K562 (cell line): Measurements from ENCODE around the gene COPS9. TPM values are rescaled to one million over a fixed set of nuclear protein-coding genes. Genes with fewer than 3 reads are reported as not detected.

ENCODE experiments used
- ATAC-seq: fragments of 200-7000 bp; cut with Tn5 transposase; 3 replicates; pipeline ENCODE4 v1.9.1; 2020; ENCODE audit warnings: moderate library complexity
- BruUV-seq: library from RNA; stranded (reverse); fragments of 400-500 nt; replicated peaks from 2 replicates; lab custom pipeline; 2021; lab: Mats Ljungman, UMichigan
- CTCF ChIA-PET: fragments of 300-600 bp; formaldehyde crosslinking; extraction: SDS; loops from one replicate; lab custom pipeline; 2021; ENCODE audit warnings: low intra/inter-chr PET ratio; lab: Yijun Ruan, JAX
- POLR2A ChIA-PET: fragments of 300-600, 350-650 bp; sonication (Branson Sonifier 250); formaldehyde crosslinking; extraction: SDS; loops from one replicate; lab custom pipeline; 2021; ENCODE audit warnings: antibody characterized with exemption, inconsistent platforms; lab: Yijun Ruan, JAX
- DNase-seq, 4 experiments: peaks; one replicate each; pipeline versions ENCODE4 v3.0.0 to v3.0.0-alpha.2; 2011 to 2018; ENCODE audit warnings: low spot score in 3 of 4, mixed read lengths in 3 of 4; ENCODE audit errors: extremely low read depth in 1 of 4
- FAIRE-seq: peaks from 2 replicates; lab custom pipeline; 2011; peaks lifted over from hg19 to GRCh38; lab: Jason Lieb, UNC
- H2AFZ ChIP-seq: 2 replicates; pipeline ENCODE4 v1.6.0; 2011; ENCODE audit warnings: low read depth, low read length, control low read depth, inconsistent platforms
- H3K27ac ChIP-seq: fragments of 200-600 bp; 3 replicates; pipeline ENCODE4 v1.8.0; 2011; ENCODE audit warnings: low read depth, mild to moderate bottlenecking, control low read depth, inconsistent platforms, low read length, moderate library complexity, mixed read lengths; ENCODE audit errors: extremely low read depth
- H3K27me3 ChIP-seq, 2 experiments: fragments of 300-600 bp in 1 of 2; 2 replicates in 1 of 2; 3 replicates in 1 of 2; pipeline versions ENCODE4 v1.6.0 to v1.8.0; 2011; ENCODE audit warnings: inconsistent platforms in 2 of 2, low read length in 2 of 2, mild to moderate bottlenecking in 1 of 2, mixed read lengths in 1 of 2, moderate library complexity in 1 of 2; ENCODE audit not compliant: control insufficient read depth in 2 of 2, insufficient read depth in 2 of 2
- H3K36me3 ChIP-seq: fragments of 300-600 bp; 3 replicates; pipeline ENCODE4 v1.8.0; 2011; ENCODE audit warnings: mild to moderate bottlenecking, low read length, inconsistent platforms; ENCODE audit not compliant: control insufficient read depth, insufficient read depth
- H3K4me1 ChIP-seq, 2 experiments: fragments of 200-600 bp in 1 of 2; replicated peaks in 1 of 2; 2 replicates in 1 of 2; 3 replicates in 1 of 2; pipeline versions ENCODE4 v1.5.1 to v1.8.0; 2011; ENCODE audit warnings: inconsistent platforms in 2 of 2, low read length in 2 of 2, mild to moderate bottlenecking in 1 of 2, mixed read lengths in 1 of 2, moderate library complexity in 1 of 2; ENCODE audit not compliant: control insufficient read depth in 2 of 2, insufficient read depth in 2 of 2
- H3K4me2 ChIP-seq: 2 replicates; pipeline ENCODE4 v1.6.1; 2011; ENCODE audit warnings: low read length, control low read depth, inconsistent platforms, mixed read lengths; ENCODE audit not compliant: insufficient read depth
- H3K4me3 ChIP-seq: fragments of 200-600 bp; sonication (generic), shearing (Covaris generic); 2 replicates; pipeline ENCODE4 v1.5.1; 2016; ENCODE audit warnings: control low read depth, inconsistent platforms
- H3K79me2 ChIP-seq: fragments of 200-600 bp; 3 replicates; pipeline ENCODE4 v1.8.0; 2011; ENCODE audit warnings: low read length, inconsistent platforms; ENCODE audit not compliant: control insufficient read depth, insufficient read depth
- H3K9ac ChIP-seq, 2 experiments: 2 replicates each; pipeline versions ENCODE4 v1.6.0 to v1.6.1; 2011; ENCODE audit warnings: low read depth in 2 of 2, low read length in 2 of 2, control low read depth in 1 of 2, inconsistent platforms in 1 of 2, mild to moderate bottlenecking in 1 of 2, mixed read lengths in 1 of 2; ENCODE audit not compliant: insufficient read depth in 1 of 2
- H3K9me1 ChIP-seq: one replicate; pipeline ENCODE4 v1.6.0; 2011; ENCODE audit warnings: inconsistent platforms, mild to moderate bottlenecking, low read length, moderate library complexity; ENCODE audit not compliant: control insufficient read depth, insufficient read depth
- H3K9me3 ChIP-seq: replicated peaks from 2 replicates; pipeline ENCODE4 v1.5.1; 2011; ENCODE audit warnings: low read depth, low read length, inconsistent platforms; ENCODE audit not compliant: control insufficient read depth, insufficient read depth
- H4K20me1 ChIP-seq: replicated peaks from 2 replicates; pipeline ENCODE4 v1.6.1; 2011; ENCODE audit warnings: low read length, inconsistent platforms, mixed read lengths; ENCODE audit not compliant: control insufficient read depth, insufficient read depth
- ETV5 ChIP-seq: sonication (generic); formaldehyde crosslinking; IDR thresholded peaks from 2 replicates; pipeline ENCODE4 v1.4.0; 2020; ENCODE audit warnings: low read depth, mild to moderate bottlenecking, missing genetic modification reagents
- NUFIP1 ChIP-seq: fragments of 450-650 bp; IDR thresholded peaks from 2 replicates; pipeline ENCODE4 v1.6.1; 2018; ENCODE audit not compliant: partially characterized antibody
- WGBS: fragments of 100-300 bp; shearing (Covaris generic); methylation state at CpG from one replicate; pipeline ENCODE4 v1.1.6; 2016; ENCODE audit warnings: low coverage, mixed read lengths; ENCODE audit not compliant: insufficient coverage; ENCODE audit errors: missing lambda C conversion rate; 5-methylcytosine and 5-hydroxymethylcytosine counted together
- in situ Hi-C: fragments of 300-500 bp; cut with MboI; formaldehyde crosslinking; loops from 4 replicates; pipeline ENCODE4 v1.15.0; 2018; ENCODE audit warnings: inconsistent platforms, mixed read lengths
- intact Hi-C: fragments of 100-400 bp; cut with micrococcal nuclease; formaldehyde crosslinking; loops from 2 replicates; pipeline ENCODE4 v1.14.2; 2022
- polyA plus RNA-seq, 8 experiments: library from polyadenylated mRNA; depleted of rRNA in 4 of 8; stranded (reverse) in 5 of 8; unstranded in 3 of 8; fragments of >200 nt; fragmentation: Nextera tagmentation in 2 of 8; fragmentation: Illumina TruSeq in 1 of 8; extraction: Ambion mirVana in 2 of 8; extraction: Trizol in 1 of 8; gene quantifications; 2 replicates each; pipeline versions ENCODE4 v1.2.1 to v1.2.3, GENCODE V29; 2011 to 2014; ENCODE audit warnings: inconsistent platforms in 1 of 8, missing spikeins in 1 of 8
- total RNA-seq, 7 experiments: library from RNA; depleted of rRNA in 6 of 7; stranded (reverse); fragments of >200 nt in 6 of 7; fragmentation: Illumina TruSeq in 2 of 7; extraction: Trizol in 2 of 7; gene quantifications; 2 replicates each; pipeline versions ENCODE4 v1.2.1 to v1.2.3, GENCODE V29; 2011 to 2021; ENCODE audit warnings: low replicate concordance in 1 of 7
- TF ChIP-seq, protein P1 (sequence below): fragments of 450-650 bp; IDR thresholded peaks from 2 replicates; pipeline ENCODE4 v1.7.0; 2016; ENCODE audit warnings: borderline replicate concordance

Gene COPS9
- total and polyA plus RNA-seq, 9 of the 15 experiments (the other 6 are each of a cell fraction or from before 2014, with no cell fraction given) = 55.0 to 281 (median 99.9) TPM

DNA sequence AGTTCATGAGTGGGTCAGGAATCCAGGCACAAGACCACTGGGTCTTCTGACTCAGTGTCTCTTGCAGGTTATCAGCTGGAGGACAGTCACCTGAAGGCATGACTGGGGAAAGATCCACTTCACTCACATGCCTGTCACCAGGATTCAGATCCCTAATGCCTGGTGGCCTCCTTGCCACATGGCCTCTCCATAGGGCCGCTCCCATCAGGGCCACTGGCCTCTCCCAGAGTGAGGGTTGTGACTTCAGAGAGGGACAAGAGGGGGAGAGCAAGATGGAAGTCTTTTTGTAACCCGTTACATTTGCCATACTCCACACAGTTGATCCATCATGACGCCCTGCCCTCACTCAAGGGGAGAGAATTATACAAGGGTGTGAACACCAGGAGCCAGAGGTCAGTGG, 17.3 kb upstream of the COPS9 start:
- intact Hi-C loops = no loop called here
- TF ChIP-seq, protein P1, sequence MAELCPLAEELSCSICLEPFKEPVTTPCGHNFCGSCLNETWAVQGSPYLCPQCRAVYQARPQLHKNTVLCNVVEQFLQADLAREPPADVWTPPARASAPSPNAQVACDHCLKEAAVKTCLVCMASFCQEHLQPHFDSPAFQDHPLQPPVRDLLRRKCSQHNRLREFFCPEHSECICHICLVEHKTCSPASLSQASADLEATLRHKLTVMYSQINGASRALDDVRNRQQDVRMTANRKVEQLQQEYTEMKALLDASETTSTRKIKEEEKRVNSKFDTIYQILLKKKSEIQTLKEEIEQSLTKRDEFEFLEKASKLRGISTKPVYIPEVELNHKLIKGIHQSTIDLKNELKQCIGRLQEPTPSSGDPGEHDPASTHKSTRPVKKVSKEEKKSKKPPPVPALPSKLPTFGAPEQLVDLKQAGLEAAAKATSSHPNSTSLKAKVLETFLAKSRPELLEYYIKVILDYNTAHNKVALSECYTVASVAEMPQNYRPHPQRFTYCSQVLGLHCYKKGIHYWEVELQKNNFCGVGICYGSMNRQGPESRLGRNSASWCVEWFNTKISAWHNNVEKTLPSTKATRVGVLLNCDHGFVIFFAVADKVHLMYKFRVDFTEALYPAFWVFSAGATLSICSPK = no peak
- TF ChIP-seq ETV5 (CRISPR knock-in tag) (no peak), NUFIP1 (no peak)
- WGBS = 0% methylated on average over 3 of the region's 3 CpGs
- Histone ChIP-seq H3K4me1 (no peaks in the 10 kb centered on the region), H3K79me2 (no peaks in the 10 kb centered on the region), H4K20me1 (no peaks in the 10 kb centered on the region), H3K9ac (no peak overlapping the region), H3K9me3 (no peaks in the 10 kb centered on the region; the same call in 1 of the 2 replicates), H3K36me3 (no peaks in the 10 kb centered on the region), H3K9me1 (no peaks in the 10 kb centered on the region), H3K4me2 (no peak overlapping the region), H2AFZ (no peak overlapping the region), H3K27me3 (peaks cover 0 to 33% of the 10 kb centered on the region in 2 experiments; a peak in 3 of 5 replicates), H3K27ac (no peak overlapping the region), H3K4me3 (no peak overlapping the region)
- in situ Hi-C loops = no loop called here
- POLR2A ChIA-PET = interaction anchor here (1.5 kb wide), 1 partner anchor 92 kb away, joined by 3 read pairs; no protein-coding TSS in a partner anchor
- DNase-seq (no peak), ATAC-seq (no peak), FAIRE-seq (no peak)
- BruUV-seq = no TSS peak
- CTCF ChIA-PET = no interaction called here
